Measurements from ENCODE around the gene RAD51B.
"Not testable (repeated sequence)": the region's sequence is repeated elsewhere in the genome, so short reads cannot be mapped to it uniquely, and the experiment has no call there.

RAD51B gene

GRCh38 chr14:68085742-68086141, 266.2 kb downstream of the RAD51B start:
- no peak for DNase-seq

- no peak for DNase-seq
These were observed 268.9 kb downstream of the RAD51B start for GRCh38 chr14:68088451-68088854.

- DNase-seq = no peak
These were observed 269.7 kb downstream of the RAD51B start for GRCh38 chr14:68089146-68089731.

- no peak for DNase-seq
These were observed 274.6 kb downstream of the RAD51B start for GRCh38 chr14:68094158-68094557.

- DNase-seq = no peak
These were observed 275.2 kb downstream of the RAD51B start for GRCh38 chr14:68094752-68095151.

- no peak for DNase-seq
These were observed 278.1 kb downstream of the RAD51B start for GRCh38 chr14:68097727-68098126.

- DNase-seq = no peak
These were observed 279.3 kb downstream of the RAD51B start for GRCh38 chr14:68098834-68099233.

GRCh38 chr14:68099495-68100045, 280.0 kb downstream of the RAD51B start:
- no peak for DNase-seq

GRCh38 chr14:68101715-68102301, 282.2 kb downstream of the RAD51B start:
- DNase-seq = not testable (repeated sequence)

- no peak for DNase-seq
These were observed 284.3 kb downstream of the RAD51B start for GRCh38 chr14:68103853-68104252.

- DNase-seq = no peak
These were observed 284.9 kb downstream of the RAD51B start for GRCh38 chr14:68104518-68104917.

- no peak for DNase-seq
These were observed 286.2 kb downstream of the RAD51B start for GRCh38 chr14:68105816-68106215.

GRCh38 chr14:68106456-68106855, 286.9 kb downstream of the RAD51B start:
- no peak for DNase-seq

GRCh38 chr14:68106905-68107304, 287.3 kb downstream of the RAD51B start:
- no peak for DNase-seq

- DNase-seq = no peak
These were observed 289.7 kb downstream of the RAD51B start for GRCh38 chr14:68109132-68109900.

- DNase-seq = no peak
These were observed 291.7 kb downstream of the RAD51B start for GRCh38 chr14:68111097-68111852.

- no peak for DNase-seq
These were observed 292.3 kb downstream of the RAD51B start for GRCh38 chr14:68111853-68112270.

- no peak for DNase-seq
These were observed 292.9 kb downstream of the RAD51B start for GRCh38 chr14:68112442-68112841.

- DNase-seq = no peak
These were observed 293.9 kb downstream of the RAD51B start for GRCh38 chr14:68113343-68113930.

GRCh38 chr14:68115952-68116351, 296.4 kb downstream of the RAD51B start:
- DNase-seq = not testable (repeated sequence)

GRCh38 chr14:68122651-68123050, 303.1 kb downstream of the RAD51B start:
- no peak for DNase-seq

GRCh38 chr14:68124050-68124449, 304.5 kb downstream of the RAD51B start:
- DNase-seq = no peak
